DND-41 (cell line): ENCODE measurements around the gene PSKH1.

Source experiments
- ATAC-seq: fragments of 200-7000 bp; cut with Tn5 transposase; 3 replicates; pipeline ENCODE4 v1.9.1; 2021; ENCODE audit warnings: low read depth; ENCODE audit not compliant: insufficient read depth
- DNase-seq: peaks from one replicate; pipeline ENCODE4 v3.0.0-alpha.2; 2020
- H2AFZ ChIP-seq: 2 replicates; pipeline ENCODE4 v1.6.0; 2012; ENCODE audit warnings: low read depth, low read length
- H3K27ac ChIP-seq: 2 replicates; pipeline ENCODE4 v1.5.1; 2012; ENCODE audit warnings: low read length, inconsistent platforms
- H3K27me3 ChIP-seq: fragments of 200-600 bp; sonication (generic); 2 replicates; pipeline ENCODE4 v1.6.0; 2012; ENCODE audit warnings: low read length, mild to moderate bottlenecking, inconsistent platforms; ENCODE audit not compliant: insufficient read depth, poor library complexity
- H3K36me3 ChIP-seq: 2 replicates; pipeline ENCODE4 v1.5.1; 2012; ENCODE audit warnings: low read length, inconsistent platforms; ENCODE audit not compliant: insufficient read depth
- H3K4me1 ChIP-seq: 2 replicates; pipeline ENCODE4 v1.5.1; 2012; ENCODE audit warnings: mild to moderate bottlenecking, low read length; ENCODE audit not compliant: insufficient read depth
- H3K4me2 ChIP-seq: 2 replicates; pipeline ENCODE4 v1.6.0; 2012; ENCODE audit warnings: mild to moderate bottlenecking, moderate library complexity, low read length, inconsistent platforms; ENCODE audit not compliant: insufficient read depth
- H3K4me3 ChIP-seq, 2 experiments: fragments of 200-600 bp in 1 of 2; shearing (Covaris generic) in 1 of 2; 2 replicates each; pipeline ENCODE4 v1.5.1; 2012 to 2016; ENCODE audit warnings: inconsistent platforms in 2 of 2, low read length in 2 of 2, mild to moderate bottlenecking in 2 of 2, low read depth in 1 of 2, moderate library complexity in 1 of 2
- H3K79me2 ChIP-seq: 2 replicates; pipeline ENCODE4 v1.6.0; 2012; ENCODE audit warnings: low read length, inconsistent platforms; ENCODE audit not compliant: insufficient read depth
- H3K9ac ChIP-seq: 2 replicates; pipeline ENCODE4 v1.6.0; 2012; ENCODE audit warnings: low read depth, mild to moderate bottlenecking, inconsistent platforms, low read length, moderate library complexity
- H3K9me3 ChIP-seq: 2 replicates; pipeline ENCODE4 v1.5.1; 2012; ENCODE audit warnings: low read length, moderate library complexity, mild to moderate bottlenecking, inconsistent platforms; ENCODE audit not compliant: insufficient read depth, severe bottlenecking
- H4K20me1 ChIP-seq: 2 replicates; pipeline ENCODE4 v1.6.0; 2012; ENCODE audit warnings: low read length; ENCODE audit not compliant: insufficient read depth
- EZH2 ChIP-seq: IDR thresholded peaks from 3 replicates; pipeline ENCODE4 v1.6.1; 2012; ENCODE audit warnings: borderline replicate concordance, low read depth, mild to moderate bottlenecking, moderate library complexity, low read length, inconsistent platforms; ENCODE audit not compliant: severe bottlenecking
- TF ChIP-seq, protein P1 (sequence below): IDR thresholded peaks from 2 replicates; pipeline ENCODE4 v1.5.1; 2012; ENCODE audit warnings: borderline replicate concordance, low read length, moderate library complexity, mild to moderate bottlenecking; ENCODE audit not compliant: poor library complexity, severe bottlenecking; ENCODE audit errors: extremely low read depth

Gene PSKH1

DNA sequence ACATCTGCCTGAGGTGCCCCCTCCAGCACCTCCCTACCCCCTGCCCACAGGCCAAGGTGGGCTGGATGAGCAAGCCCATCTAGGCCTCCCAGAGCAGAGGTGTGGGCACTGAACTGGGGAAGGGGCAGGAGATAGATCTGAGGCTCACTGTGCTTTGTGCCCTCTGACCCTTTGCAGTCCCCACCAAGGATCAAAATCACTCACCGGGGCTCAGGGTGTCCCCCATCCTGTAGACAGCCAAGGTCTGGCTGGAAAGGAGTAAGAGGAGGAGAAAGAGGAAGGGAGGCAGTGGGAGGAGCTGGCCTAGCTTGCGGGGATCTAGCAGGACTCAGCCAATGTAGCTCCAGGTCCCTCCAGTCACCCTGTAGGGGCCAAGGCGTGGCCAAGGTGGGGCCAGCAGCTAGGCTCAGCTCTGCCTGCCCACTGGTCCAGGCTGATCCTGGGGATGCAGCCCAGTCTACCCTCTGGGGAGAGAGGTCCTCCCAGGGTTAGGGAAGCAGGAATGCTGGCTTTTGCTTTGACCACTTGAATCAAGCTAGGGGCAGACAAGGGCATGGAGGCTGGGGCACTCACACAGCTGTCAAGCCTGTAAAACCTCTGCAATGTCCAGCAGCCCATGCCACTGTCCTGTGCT is 73.6 kb downstream of the PSKH1 start:
- Histone ChIP-seq H3K4me2 (peak overlapping the region; percentile 83), H3K27ac (no peak overlapping the region), H2AFZ (no peak overlapping the region), H3K9me3 (no peaks in the 10 kb centered on the region), H3K79me2 (peaks cover 13% of the 10 kb centered on the region; the same call in 1 of the 2 replicates), H3K9ac (peak overlapping the region; percentile 81; the same call in 1 of the 2 replicates), H3K4me1 (peaks cover 26% of the 10 kb centered on the region), H3K27me3 (no peaks in the 10 kb centered on the region), H3K4me3 (peak overlapping the region in 1 of 2 experiments; percentile 65; a peak in 2 of 4 replicates), H3K36me3 (peaks cover 20% of the 10 kb centered on the region), H4K20me1 (peaks cover 19% of the 10 kb centered on the region)
- TF ChIP-seq EZH2, result no peak
- TF ChIP-seq, protein P1, sequence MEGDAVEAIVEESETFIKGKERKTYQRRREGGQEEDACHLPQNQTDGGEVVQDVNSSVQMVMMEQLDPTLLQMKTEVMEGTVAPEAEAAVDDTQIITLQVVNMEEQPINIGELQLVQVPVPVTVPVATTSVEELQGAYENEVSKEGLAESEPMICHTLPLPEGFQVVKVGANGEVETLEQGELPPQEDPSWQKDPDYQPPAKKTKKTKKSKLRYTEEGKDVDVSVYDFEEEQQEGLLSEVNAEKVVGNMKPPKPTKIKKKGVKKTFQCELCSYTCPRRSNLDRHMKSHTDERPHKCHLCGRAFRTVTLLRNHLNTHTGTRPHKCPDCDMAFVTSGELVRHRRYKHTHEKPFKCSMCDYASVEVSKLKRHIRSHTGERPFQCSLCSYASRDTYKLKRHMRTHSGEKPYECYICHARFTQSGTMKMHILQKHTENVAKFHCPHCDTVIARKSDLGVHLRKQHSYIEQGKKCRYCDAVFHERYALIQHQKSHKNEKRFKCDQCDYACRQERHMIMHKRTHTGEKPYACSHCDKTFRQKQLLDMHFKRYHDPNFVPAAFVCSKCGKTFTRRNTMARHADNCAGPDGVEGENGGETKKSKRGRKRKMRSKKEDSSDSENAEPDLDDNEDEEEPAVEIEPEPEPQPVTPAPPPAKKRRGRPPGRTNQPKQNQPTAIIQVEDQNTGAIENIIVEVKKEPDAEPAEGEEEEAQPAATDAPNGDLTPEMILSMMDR, result no peak
- no peak for ATAC-seq
- no peak for DNase-seq

DNA sequence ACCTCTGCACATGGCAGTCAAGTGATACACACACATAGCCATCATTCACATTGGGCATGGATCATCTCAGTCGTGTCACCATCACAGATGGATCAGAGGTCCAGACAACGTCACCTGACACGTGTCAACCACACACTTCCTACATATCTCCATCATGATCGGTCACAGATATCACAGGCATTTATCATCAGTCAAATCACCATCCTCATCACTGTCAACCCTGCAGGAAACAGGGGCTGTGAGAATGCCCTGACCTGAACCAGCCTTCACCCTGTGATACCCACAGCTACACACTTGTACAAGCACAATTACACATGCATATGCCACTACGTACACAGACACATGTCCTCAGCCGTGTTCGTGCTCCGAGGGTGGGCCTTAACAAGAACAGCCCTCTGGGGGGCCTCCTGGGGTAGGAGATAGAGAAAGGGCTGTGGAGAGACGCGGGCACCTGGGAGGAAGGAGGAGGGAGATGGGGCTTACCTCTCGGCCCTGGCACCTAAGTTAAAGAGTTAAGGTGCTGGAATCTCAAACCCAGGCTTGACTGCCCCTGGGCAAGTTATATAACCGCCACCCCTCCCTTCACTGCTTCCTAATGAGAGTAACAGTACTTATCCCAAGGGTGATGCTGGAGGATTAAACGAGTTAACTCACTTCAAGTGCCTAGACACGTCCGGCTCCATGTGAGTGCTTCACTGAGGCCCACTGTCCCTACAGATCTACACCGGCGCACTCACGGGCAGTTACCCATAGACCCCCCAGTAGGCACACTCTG is 74.3 kb downstream of the PSKH1 start:
- TF ChIP-seq EZH2, result no peak
- TF ChIP-seq, protein P1, result peak; percentile 38
- DNase-seq (peak; percentile 32), ATAC-seq (0 out of 3 replicates have a peak, but pooled peaks have one; percentile 0)
- Histone ChIP-seq H3K27ac (peak overlapping the region; percentile 55), H3K27me3 (no peaks in the 10 kb centered on the region), H4K20me1 (peaks cover 19% of the 10 kb centered on the region), H3K9ac (peak overlapping the region; percentile 81), H3K4me3 (peak overlapping the region; percentile 64 to 65), H2AFZ (peak overlapping the region; percentile 82), H3K9me3 (no peaks in the 10 kb centered on the region), H3K79me2 (peaks cover 13% of the 10 kb centered on the region; the same call in 1 of the 2 replicates), H3K36me3 (peaks cover 13% of the 10 kb centered on the region; the same call in 1 of the 2 replicates), H3K4me2 (peak overlapping the region; percentile 83), H3K4me1 (peaks cover 26% of the 10 kb centered on the region)

DNA sequence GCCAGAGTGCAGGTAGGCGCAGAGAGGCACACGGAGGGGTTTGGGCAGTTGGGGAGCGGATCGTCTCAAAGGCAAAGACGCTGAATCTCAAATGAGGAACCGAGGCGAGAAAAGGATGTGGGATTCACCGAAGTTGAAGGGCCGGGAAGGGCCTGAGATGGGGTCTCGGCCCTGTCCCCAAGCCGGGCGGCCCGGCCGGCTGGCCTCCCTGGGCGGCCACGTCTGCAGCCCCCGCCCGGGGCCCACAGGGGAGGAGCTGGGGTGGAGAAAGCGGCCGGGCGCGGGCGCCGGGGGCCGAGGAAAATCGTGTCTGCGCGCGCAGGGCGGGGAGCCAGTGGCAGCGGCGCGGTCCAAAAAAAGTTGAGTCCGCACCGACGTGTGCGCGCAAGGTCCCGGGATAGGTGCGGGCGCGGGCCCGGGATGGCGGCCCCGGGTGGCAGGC is 74.9 kb downstream of the PSKH1 start:
- Histone ChIP-seq H3K27me3 (no peaks in the 10 kb centered on the region), H3K9ac (peak overlapping the region; percentile 81), H3K9me3 (no peaks in the 10 kb centered on the region), H3K4me2 (peak overlapping the region; percentile 83), H3K79me2 (peaks cover 13% of the 10 kb centered on the region; the same call in 1 of the 2 replicates), H2AFZ (peak overlapping the region; percentile 82), H4K20me1 (peaks cover 19% of the 10 kb centered on the region), H3K27ac (peak overlapping the region; percentile 55), H3K36me3 (peaks cover 7% of the 10 kb centered on the region; the same call in 1 of the 2 replicates), H3K4me1 (peaks cover 26% of the 10 kb centered on the region), H3K4me3 (peak overlapping the region; percentile 64 to 65)
- peak; percentile 38 for DNase-seq
- ATAC-seq, result peak; percentile 33
- TF ChIP-seq EZH2, result no peak
- TF ChIP-seq, protein P1, result no peak
